Measurements from ENCODE around the gene JPT2.

DNA sequence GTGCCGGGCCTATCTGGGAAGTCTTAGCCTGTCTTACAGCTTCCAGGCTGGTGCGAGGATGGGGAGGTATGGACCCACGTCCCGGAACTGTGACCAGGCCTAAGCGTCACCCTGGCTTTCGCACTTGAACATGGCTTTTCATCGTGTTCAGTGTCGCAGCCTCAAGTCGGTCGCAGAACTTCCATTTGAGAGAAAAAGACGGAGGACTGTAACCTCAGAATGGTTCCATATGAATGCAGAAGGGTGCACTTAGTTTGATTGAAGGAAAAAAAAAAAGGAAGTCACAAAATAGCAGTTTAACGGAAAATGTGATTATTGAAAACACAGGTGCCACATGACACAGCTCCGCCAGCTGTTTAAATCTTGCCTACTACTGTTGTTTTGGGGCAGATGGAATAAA lies 30.2 kb upstream of the JPT2 start:
- no peak for TF ChIP-seq SIN3A (IDR thresholded peaks at IDR 0.05; ENCODE audit: low read depth)
- no peak for TF ChIP-seq POLR2AphosphoS5 (IDR thresholded peaks at IDR 0.05; ENCODE audit: low read depth, low read length)
- TF ChIP-seq RAD21 (IDR thresholded peaks at IDR 0.05; ENCODE audit: low read depth) = no peak
- TF ChIP-seq, protein P1, sequence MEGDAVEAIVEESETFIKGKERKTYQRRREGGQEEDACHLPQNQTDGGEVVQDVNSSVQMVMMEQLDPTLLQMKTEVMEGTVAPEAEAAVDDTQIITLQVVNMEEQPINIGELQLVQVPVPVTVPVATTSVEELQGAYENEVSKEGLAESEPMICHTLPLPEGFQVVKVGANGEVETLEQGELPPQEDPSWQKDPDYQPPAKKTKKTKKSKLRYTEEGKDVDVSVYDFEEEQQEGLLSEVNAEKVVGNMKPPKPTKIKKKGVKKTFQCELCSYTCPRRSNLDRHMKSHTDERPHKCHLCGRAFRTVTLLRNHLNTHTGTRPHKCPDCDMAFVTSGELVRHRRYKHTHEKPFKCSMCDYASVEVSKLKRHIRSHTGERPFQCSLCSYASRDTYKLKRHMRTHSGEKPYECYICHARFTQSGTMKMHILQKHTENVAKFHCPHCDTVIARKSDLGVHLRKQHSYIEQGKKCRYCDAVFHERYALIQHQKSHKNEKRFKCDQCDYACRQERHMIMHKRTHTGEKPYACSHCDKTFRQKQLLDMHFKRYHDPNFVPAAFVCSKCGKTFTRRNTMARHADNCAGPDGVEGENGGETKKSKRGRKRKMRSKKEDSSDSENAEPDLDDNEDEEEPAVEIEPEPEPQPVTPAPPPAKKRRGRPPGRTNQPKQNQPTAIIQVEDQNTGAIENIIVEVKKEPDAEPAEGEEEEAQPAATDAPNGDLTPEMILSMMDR (IDR thresholded peaks at IDR 0.05 in 2 of 3, conservative IDR thresholded peaks at IDR 0.05 in 1 of 3; ENCODE audit: borderline replicate concordance in 1 of 3, insufficient read depth in 1 of 3, low read depth in 2 of 3, low read length in 2 of 3) = no peak
- no peak for TF ChIP-seq EZH2 (IDR thresholded peaks at IDR 0.05)
- no peak for TF ChIP-seq POLR2A (IDR thresholded peaks at IDR 0.05; ENCODE audit: borderline replicate concordance, extremely low read depth, insufficient read depth, insufficient read length)
- TF ChIP-seq, protein P2, sequence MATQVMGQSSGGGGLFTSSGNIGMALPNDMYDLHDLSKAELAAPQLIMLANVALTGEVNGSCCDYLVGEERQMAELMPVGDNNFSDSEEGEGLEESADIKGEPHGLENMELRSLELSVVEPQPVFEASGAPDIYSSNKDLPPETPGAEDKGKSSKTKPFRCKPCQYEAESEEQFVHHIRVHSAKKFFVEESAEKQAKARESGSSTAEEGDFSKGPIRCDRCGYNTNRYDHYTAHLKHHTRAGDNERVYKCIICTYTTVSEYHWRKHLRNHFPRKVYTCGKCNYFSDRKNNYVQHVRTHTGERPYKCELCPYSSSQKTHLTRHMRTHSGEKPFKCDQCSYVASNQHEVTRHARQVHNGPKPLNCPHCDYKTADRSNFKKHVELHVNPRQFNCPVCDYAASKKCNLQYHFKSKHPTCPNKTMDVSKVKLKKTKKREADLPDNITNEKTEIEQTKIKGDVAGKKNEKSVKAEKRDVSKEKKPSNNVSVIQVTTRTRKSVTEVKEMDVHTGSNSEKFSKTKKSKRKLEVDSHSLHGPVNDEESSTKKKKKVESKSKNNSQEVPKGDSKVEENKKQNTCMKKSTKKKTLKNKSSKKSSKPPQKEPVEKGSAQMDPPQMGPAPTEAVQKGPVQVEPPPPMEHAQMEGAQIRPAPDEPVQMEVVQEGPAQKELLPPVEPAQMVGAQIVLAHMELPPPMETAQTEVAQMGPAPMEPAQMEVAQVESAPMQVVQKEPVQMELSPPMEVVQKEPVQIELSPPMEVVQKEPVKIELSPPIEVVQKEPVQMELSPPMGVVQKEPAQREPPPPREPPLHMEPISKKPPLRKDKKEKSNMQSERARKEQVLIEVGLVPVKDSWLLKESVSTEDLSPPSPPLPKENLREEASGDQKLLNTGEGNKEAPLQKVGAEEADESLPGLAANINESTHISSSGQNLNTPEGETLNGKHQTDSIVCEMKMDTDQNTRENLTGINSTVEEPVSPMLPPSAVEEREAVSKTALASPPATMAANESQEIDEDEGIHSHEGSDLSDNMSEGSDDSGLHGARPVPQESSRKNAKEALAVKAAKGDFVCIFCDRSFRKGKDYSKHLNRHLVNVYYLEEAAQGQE (IDR thresholded peaks at IDR 0.05; ENCODE audit: low read depth) = no peak
- no peak for TF ChIP-seq ATF3 (IDR thresholded peaks at IDR 0.05)

All from HCT116 (cell line).